NB4 (cell line): ENCODE results near the gene ALPK3.
A peak's percentile ranks its signal among the peaks of the same experiment; 100 is the strongest.
"Not testable (repeated sequence)": the region's sequence is repeated elsewhere in the genome, so short reads cannot be mapped to it uniquely, and the experiment has no call there.

Experiments used
- DNase-seq: peaks from one replicate; pipeline ENCODE4 v3.0.0; 2010; ENCODE audit warnings: low read depth
- H3K4me3 ChIP-seq: one replicate; pipeline ENCODE4 v1.5.1; 2011; ENCODE audit warnings: mild to moderate bottlenecking, low read depth, low read length, moderate library complexity
- CTCF ChIP-seq: IDR thresholded peaks from one replicate; pipeline ENCODE4 v1.5.1; 2012; ENCODE audit warnings: low read depth, low read length
- MAX ChIP-seq: IDR thresholded peaks from 2 replicates; pipeline ENCODE4 v1.6.1; 2011; ENCODE audit warnings: low read depth, low read length
- MYC ChIP-seq: IDR thresholded peaks from 2 replicates; pipeline ENCODE4 v1.6.1; 2011; ENCODE audit warnings: low read depth, low read length
- POLR2A ChIP-seq: IDR thresholded peaks from 2 replicates; pipeline ENCODE4 v1.6.1; 2011; ENCODE audit warnings: mild to moderate bottlenecking; ENCODE audit not compliant: insufficient read length; ENCODE audit errors: extremely low read depth

ALPK3 gene

GRCh38 chr15:84845631-84846030, 28.5 kb downstream of the ALPK3 start:
- peak; percentile 57 for TF ChIP-seq CTCF
- peak; percentile 60 for DNase-seq
- H3K4me3 ChIP-seq = not testable (repeated sequence)

- DNase-seq = no peak
- TF ChIP-seq POLR2A = no peak
- TF ChIP-seq MAX = no peak
- no peak overlapping the region for H3K4me3 ChIP-seq
Measured at GRCh38 chr15:84846269-84846668, 29.1 kb downstream of the ALPK3 start.

- DNase-seq = no peak
- TF ChIP-seq MYC (no peak), MAX (no peak), CTCF (no peak), POLR2A (no peak)
- H3K4me3 ChIP-seq = no peak overlapping the region
Measured at GRCh38 chr15:84847382-84847781, 30.2 kb downstream of the ALPK3 start.

GRCh38 chr15:84852212-84852611, 35.1 kb downstream of the ALPK3 start:
- no peak overlapping the region for H3K4me3 ChIP-seq
- no peak for DNase-seq
- TF ChIP-seq POLR2A (no peak), CTCF (no peak), MAX (no peak), MYC (no peak)

- no peak for DNase-seq
- TF ChIP-seq CTCF = no peak
- TF ChIP-seq MYC = no peak
- TF ChIP-seq MAX = no peak
- no peak for TF ChIP-seq POLR2A
Measured at GRCh38 chr15:84855136-84855535, 38.0 kb downstream of the ALPK3 start.

GRCh38 chr15:84855765-84856164, 38.6 kb downstream of the ALPK3 start:
- no peak overlapping the region for H3K4me3 ChIP-seq
- TF ChIP-seq MAX (no peak), POLR2A (no peak), MYC (no peak), CTCF (no peak)
- DNase-seq = no peak

More at GRCh38 chr15:84855136-84855535, 38.0 kb downstream of the ALPK3 start:
- no peak overlapping the region for H3K4me3 ChIP-seq
